GM21515 (cell line): ENCODE results near the gene LARP4B.

Experiments
- ATAC-seq: cut with Tn5 transposase; IDR thresholded peaks from one replicate; pipeline ENCODE4 v1.9.1; 2021; ENCODE audit not compliant: unreplicated experiment

LARP4B gene

GRCh38 chr10:811379-812175 is 119.9 kb downstream of the LARP4B start:
- ATAC-seq: no peak

GRCh38 chr10:810351-810846 is 121.1 kb downstream of the LARP4B start:
- no peak for ATAC-seq

- ATAC-seq: no peak
Measured at GRCh38 chr10:809671-810350, 121.7 kb downstream of the LARP4B start.

- no peak for ATAC-seq
Measured at GRCh38 chr10:807958-808353, 123.5 kb downstream of the LARP4B start.

- ATAC-seq: no peak
Measured at GRCh38 chr10:807163-807957, 124.1 kb downstream of the LARP4B start.

- no peak for ATAC-seq
Measured at GRCh38 chr10:806451-807162, 124.9 kb downstream of the LARP4B start.

GRCh38 chr10:805620-806305 is 125.7 kb downstream of the LARP4B start:
- no peak for ATAC-seq

GRCh38 chr10:804787-805619 is 126.5 kb downstream of the LARP4B start:
- ATAC-seq: no peak

- no peak for ATAC-seq
Measured at GRCh38 chr10:804191-804781, 127.2 kb downstream of the LARP4B start.

- no peak for ATAC-seq
Measured at GRCh38 chr10:803041-803741, 128.3 kb downstream of the LARP4B start.

GRCh38 chr10:802506-802905 is 129.0 kb downstream of the LARP4B start:
- no peak for ATAC-seq

GRCh38 chr10:797179-797578 is 134.3 kb downstream of the LARP4B start:
- ATAC-seq: no peak

- ATAC-seq: no peak
Measured at GRCh38 chr10:796233-796632, 135.3 kb downstream of the LARP4B start.

- ATAC-seq: no peak
Measured at GRCh38 chr10:794382-794956, 137.0 kb downstream of the LARP4B start.

GRCh38 chr10:792792-793100 is 138.8 kb downstream of the LARP4B start:
- ATAC-seq: no peak

- no peak for ATAC-seq
Measured at GRCh38 chr10:792083-792791, 139.3 kb downstream of the LARP4B start.

GRCh38 chr10:791639-792038 is 139.9 kb downstream of the LARP4B start:
- ATAC-seq: no peak
